Neural cell (in vitro differentiated cells): ENCODE results near the gene TMEM74B.

Experiments
- CTCF ChIP-seq: fragments of 450-650 bp; IDR thresholded peaks from 2 replicates; pipeline ENCODE4 v1.5.1; 2014; ENCODE audit warnings: antibody characterized with exemption, mild to moderate bottlenecking, moderate library complexity; ENCODE audit not compliant: poor library complexity, severe bottlenecking
- EP300 ChIP-seq: fragments of 450-650 bp; conservative IDR thresholded peaks from 2 replicates; pipeline ENCODE4 v1.6.1; 2014; ENCODE audit warnings: antibody characterized with exemption, mild to moderate bottlenecking, moderate library complexity; ENCODE audit not compliant: poor library complexity, severe bottlenecking
- EZH2 ChIP-seq: fragments of 200-600, 300-800 bp; shearing (Covaris generic), sonication (generic); IDR thresholded peaks from 2 replicates; pipeline ENCODE4 v1.6.1; 2014; ENCODE audit warnings: antibody characterized with exemption, low read length, borderline replicate concordance, mild to moderate bottlenecking; ENCODE audit not compliant: insufficient read depth, poor library complexity, severe bottlenecking
- MXI1 ChIP-seq: fragments of 450-650 bp; conservative IDR thresholded peaks from 2 replicates; pipeline ENCODE4 v1.6.1; 2014; ENCODE audit warnings: antibody characterized with exemption, mild to moderate bottlenecking; ENCODE audit not compliant: poor library complexity, severe bottlenecking
- POLR2AphosphoS5 ChIP-seq: IDR thresholded peaks from 2 replicates; pipeline ENCODE4 v1.6.1; 2012
- RAD21 ChIP-seq: fragments of 450-650 bp; conservative IDR thresholded peaks from 2 replicates; pipeline ENCODE4 v1.6.1; 2014; ENCODE audit warnings: antibody characterized with exemption, mild to moderate bottlenecking, moderate library complexity
- SMC3 ChIP-seq: fragments of 450-650 bp; conservative IDR thresholded peaks from 2 replicates; pipeline ENCODE4 v1.6.1; 2014; ENCODE audit warnings: antibody characterized with exemption, mild to moderate bottlenecking, moderate library complexity; ENCODE audit not compliant: poor library complexity
- TAF1 ChIP-seq: IDR thresholded peaks from 2 replicates; pipeline ENCODE4 v1.6.1; 2012; ENCODE audit warnings: low read depth
- TF ChIP-seq, protein P1 (sequence below): IDR thresholded peaks from 2 replicates; pipeline ENCODE4 v1.6.1; 2012; ENCODE audit warnings: borderline replicate concordance

- TF ChIP-seq CTCF (no peak), TAF1 (no peak), POLR2AphosphoS5 (no peak), EP300 (no peak), MXI1 (no peak), RAD21 (no peak), SMC3 (no peak), EZH2 (no peak)
- TF ChIP-seq, protein P1, sequence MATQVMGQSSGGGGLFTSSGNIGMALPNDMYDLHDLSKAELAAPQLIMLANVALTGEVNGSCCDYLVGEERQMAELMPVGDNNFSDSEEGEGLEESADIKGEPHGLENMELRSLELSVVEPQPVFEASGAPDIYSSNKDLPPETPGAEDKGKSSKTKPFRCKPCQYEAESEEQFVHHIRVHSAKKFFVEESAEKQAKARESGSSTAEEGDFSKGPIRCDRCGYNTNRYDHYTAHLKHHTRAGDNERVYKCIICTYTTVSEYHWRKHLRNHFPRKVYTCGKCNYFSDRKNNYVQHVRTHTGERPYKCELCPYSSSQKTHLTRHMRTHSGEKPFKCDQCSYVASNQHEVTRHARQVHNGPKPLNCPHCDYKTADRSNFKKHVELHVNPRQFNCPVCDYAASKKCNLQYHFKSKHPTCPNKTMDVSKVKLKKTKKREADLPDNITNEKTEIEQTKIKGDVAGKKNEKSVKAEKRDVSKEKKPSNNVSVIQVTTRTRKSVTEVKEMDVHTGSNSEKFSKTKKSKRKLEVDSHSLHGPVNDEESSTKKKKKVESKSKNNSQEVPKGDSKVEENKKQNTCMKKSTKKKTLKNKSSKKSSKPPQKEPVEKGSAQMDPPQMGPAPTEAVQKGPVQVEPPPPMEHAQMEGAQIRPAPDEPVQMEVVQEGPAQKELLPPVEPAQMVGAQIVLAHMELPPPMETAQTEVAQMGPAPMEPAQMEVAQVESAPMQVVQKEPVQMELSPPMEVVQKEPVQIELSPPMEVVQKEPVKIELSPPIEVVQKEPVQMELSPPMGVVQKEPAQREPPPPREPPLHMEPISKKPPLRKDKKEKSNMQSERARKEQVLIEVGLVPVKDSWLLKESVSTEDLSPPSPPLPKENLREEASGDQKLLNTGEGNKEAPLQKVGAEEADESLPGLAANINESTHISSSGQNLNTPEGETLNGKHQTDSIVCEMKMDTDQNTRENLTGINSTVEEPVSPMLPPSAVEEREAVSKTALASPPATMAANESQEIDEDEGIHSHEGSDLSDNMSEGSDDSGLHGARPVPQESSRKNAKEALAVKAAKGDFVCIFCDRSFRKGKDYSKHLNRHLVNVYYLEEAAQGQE: no peak
Measured at GRCh38 chr20:1173698-1174097, 11.1 kb downstream of the TMEM74B start.
